Tibial nerve (tissue), 3 donors: ENCODE results near the gene KCTD7.
"Not testable (repeated sequence)": the region's sequence is repeated elsewhere in the genome, so short reads cannot be mapped to it uniquely, and the experiment has no call there.

Experiments used
- POLR2A ChIP-seq, 2 donors: fragments of 450-650 bp; IDR thresholded peaks; one replicate each; pipeline ENCODE4 v1.6.1; 2017; ENCODE audit warnings: antibody characterized with exemption in 2 of 2, mild to moderate bottlenecking in 2 of 2, moderate library complexity in 2 of 2
- TF ChIP-seq, protein P1 (sequence below), 5 experiments: fragments of 200-600 bp in 3 of 5; fragments of 450-650 bp in 2 of 5; sonication (generic) in 3 of 5; IDR thresholded peaks; one replicate each; pipeline ENCODE4 v1.5.1; 2016 to 2019; ENCODE audit warnings: antibody characterized with exemption in 5 of 5, mild to moderate bottlenecking in 3 of 5, moderate library complexity in 2 of 5

DNA sequence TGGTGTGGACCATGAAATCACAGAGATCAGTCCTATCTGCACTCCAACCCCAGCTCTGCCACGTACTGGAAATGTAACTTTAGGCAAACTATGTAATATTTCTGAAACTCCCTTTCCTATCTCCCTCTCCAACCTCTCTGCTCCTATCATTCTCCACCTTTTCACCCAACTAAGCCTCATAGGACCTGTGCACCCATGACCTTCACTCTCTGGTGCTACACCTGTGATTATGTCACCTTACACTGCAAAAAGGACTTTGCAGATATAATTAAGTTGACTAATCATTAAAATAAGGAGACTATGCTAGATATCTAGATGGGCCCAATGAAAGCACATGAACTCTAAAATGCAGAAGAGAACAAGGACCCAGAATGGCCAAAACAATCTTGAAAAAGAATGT is 48.3 kb upstream of the KCTD7 start:
- TF ChIP-seq, protein P1, sequence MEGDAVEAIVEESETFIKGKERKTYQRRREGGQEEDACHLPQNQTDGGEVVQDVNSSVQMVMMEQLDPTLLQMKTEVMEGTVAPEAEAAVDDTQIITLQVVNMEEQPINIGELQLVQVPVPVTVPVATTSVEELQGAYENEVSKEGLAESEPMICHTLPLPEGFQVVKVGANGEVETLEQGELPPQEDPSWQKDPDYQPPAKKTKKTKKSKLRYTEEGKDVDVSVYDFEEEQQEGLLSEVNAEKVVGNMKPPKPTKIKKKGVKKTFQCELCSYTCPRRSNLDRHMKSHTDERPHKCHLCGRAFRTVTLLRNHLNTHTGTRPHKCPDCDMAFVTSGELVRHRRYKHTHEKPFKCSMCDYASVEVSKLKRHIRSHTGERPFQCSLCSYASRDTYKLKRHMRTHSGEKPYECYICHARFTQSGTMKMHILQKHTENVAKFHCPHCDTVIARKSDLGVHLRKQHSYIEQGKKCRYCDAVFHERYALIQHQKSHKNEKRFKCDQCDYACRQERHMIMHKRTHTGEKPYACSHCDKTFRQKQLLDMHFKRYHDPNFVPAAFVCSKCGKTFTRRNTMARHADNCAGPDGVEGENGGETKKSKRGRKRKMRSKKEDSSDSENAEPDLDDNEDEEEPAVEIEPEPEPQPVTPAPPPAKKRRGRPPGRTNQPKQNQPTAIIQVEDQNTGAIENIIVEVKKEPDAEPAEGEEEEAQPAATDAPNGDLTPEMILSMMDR (IDR thresholded peaks at IDR 0.05), result not testable (repeated sequence)
- not testable (repeated sequence) for TF ChIP-seq POLR2A (IDR thresholded peaks at IDR 0.05)
